GM12878 (cell line): ENCODE results near the gene ABHD11. TPM values are rescaled to one million over a fixed set of nuclear protein-coding genes. Genes with fewer than 3 reads are reported as not detected.

Source experiments
- ATAC-seq: fragments of 200-7000 bp; cut with Tn5 transposase; 3 replicates; pipeline ENCODE4 v1.9.1; 2020; ENCODE audit warnings: mild to moderate bottlenecking, moderate library complexity
- BruUV-seq: library from RNA; stranded (reverse); fragments of 400-500 nt; replicated peaks from 2 replicates; lab custom pipeline; 2021; lab: Mats Ljungman, UMichigan
- CTCF ChIA-PET: fragments of 300-600 bp; sonication (Branson Sonifier 250); formaldehyde crosslinking; extraction: SDS; loops from one replicate; lab custom pipeline; 2021; ENCODE audit warnings: inconsistent platforms; lab: Yijun Ruan, JAX
- POLR2A ChIA-PET: fragments of 350-600 bp; formaldehyde crosslinking; extraction: SDS; loops from one replicate; lab custom pipeline; 2021; ENCODE audit warnings: inconsistent platforms; lab: Charles Lee
- RAD21 ChIA-PET: fragments of 300-600 bp; sonication (Branson Sonifier 250); formaldehyde crosslinking; loops from one replicate; lab custom pipeline; 2023; ENCODE audit warnings: antibody characterized with exemption; ENCODE audit not compliant: unreplicated experiment; lab: Charles Lee
- SMC1A ChIA-PET: fragments of 300-600 bp; sonication (Branson Sonifier 250); formaldehyde crosslinking; loops from one replicate; lab custom pipeline; 2023; ENCODE audit not compliant: unreplicated experiment, uncharacterized antibody; lab: Charles Lee
- DNase-seq: peaks from one replicate; pipeline ENCODE4 v3.0.0-alpha.2; 2011; ENCODE audit warnings: low read depth, low spot score
- FAIRE-seq: peaks from 3 replicates; lab custom pipeline; 2011; peaks lifted over from hg19 to GRCh38; lab: Jason Lieb, UNC
- H2AFZ ChIP-seq: 2 replicates; pipeline ENCODE4 v1.6.0; 2011; ENCODE audit warnings: low read depth, low read length, control low read depth; ENCODE audit not compliant: control insufficient read depth
- H3K27ac ChIP-seq: 2 replicates; pipeline ENCODE4 v1.5.1; 2011; ENCODE audit warnings: control low read depth; ENCODE audit not compliant: control insufficient read depth, insufficient read depth
- H3K27me3 ChIP-seq, 2 experiments: replicated peaks in 1 of 2; 2 replicates each; pipeline versions ENCODE4 v1.6.0 to v1.6.1; 2011; ENCODE audit warnings: low read length in 1 of 2; ENCODE audit not compliant: control insufficient read depth in 2 of 2, insufficient read depth in 2 of 2
- H3K36me3 ChIP-seq, 2 experiments: 2 replicates each; pipeline ENCODE4 v1.5.1; 2011; ENCODE audit warnings: low read length in 1 of 2; ENCODE audit not compliant: control insufficient read depth in 2 of 2, insufficient read depth in 2 of 2
- H3K4me1 ChIP-seq: 2 replicates; pipeline ENCODE4 v1.6.1; 2011; ENCODE audit warnings: mild to moderate bottlenecking, low read length, moderate library complexity, mixed read lengths; ENCODE audit not compliant: control insufficient read depth, insufficient read depth
- H3K4me2 ChIP-seq: 2 replicates; pipeline ENCODE4 v1.6.0; 2011; ENCODE audit warnings: control low read depth; ENCODE audit not compliant: control insufficient read depth, insufficient read depth
- H3K4me3 ChIP-seq: fragments of 200-600 bp; sonication (generic); 2 replicates; pipeline ENCODE4 v1.5.1; 2016
- H3K79me2 ChIP-seq: 2 replicates; pipeline ENCODE4 v1.6.0; 2011; ENCODE audit warnings: low read length; ENCODE audit not compliant: control insufficient read depth, insufficient read depth
- H3K9ac ChIP-seq: 2 replicates; pipeline ENCODE4 v1.8.0; 2011; ENCODE audit warnings: low read length, control low read depth, mixed read lengths; ENCODE audit not compliant: control insufficient read depth, insufficient read depth
- H3K9me3 ChIP-seq: replicated peaks from 3 replicates; pipeline ENCODE4 v1.5.1; 2011; ENCODE audit warnings: mild to moderate bottlenecking, low read length; ENCODE audit not compliant: control insufficient read depth, insufficient read depth
- H4K20me1 ChIP-seq: 2 replicates; pipeline ENCODE4 v1.6.0; 2011; ENCODE audit not compliant: control insufficient read depth, insufficient read depth
- IRF4 ChIP-seq: IDR thresholded peaks from 2 replicates; pipeline ENCODE4 v1.6.1; 2011; ENCODE audit warnings: low read depth, low read length
- IRF5 ChIP-seq: fragments of 450-650 bp; IDR thresholded peaks from 2 replicates; pipeline ENCODE4 v1.6.1; 2017; ENCODE audit warnings: borderline replicate concordance
- MLLT1 ChIP-seq: fragments of 450-650 bp; IDR thresholded peaks from 2 replicates; pipeline ENCODE4 v1.6.1; 2016; ENCODE audit warnings: mild to moderate bottlenecking
- NRF1 ChIP-seq: conservative IDR thresholded peaks from 2 replicates; pipeline ENCODE4 v1.6.1; 2011; ENCODE audit warnings: mild to moderate bottlenecking, low read depth, low read length, improper control_type of control experiment
- RAD21 ChIP-seq: IDR thresholded peaks from 2 replicates; pipeline ENCODE4 v1.6.1; 2011; ENCODE audit warnings: mild to moderate bottlenecking, low read depth, low read length, moderate library complexity; ENCODE audit not compliant: insufficient read depth
- SMC3 ChIP-seq: IDR thresholded peaks from 2 replicates; pipeline ENCODE4 v1.6.1; 2011; ENCODE audit warnings: low read length, improper control_type of control experiment, borderline replicate concordance
- TAF1 ChIP-seq: IDR thresholded peaks from 2 replicates; pipeline ENCODE4 v1.6.1; 2011; ENCODE audit warnings: mild to moderate bottlenecking, low read depth, low read length, borderline replicate concordance
- ZNF207 ChIP-seq: fragments of 450-650 bp; IDR thresholded peaks from 2 replicates; pipeline ENCODE4 v1.6.1; 2014; ENCODE audit warnings: antibody characterized with exemption, mild to moderate bottlenecking, borderline replicate concordance
- ZNF24 ChIP-seq: fragments of 450-650 bp; IDR thresholded peaks from 2 replicates; pipeline ENCODE4 v1.6.1; 2017; ENCODE audit warnings: antibody characterized with exemption, mild to moderate bottlenecking
- WGBS: methylation state at CpG from one replicate; pipeline ENCODE4 v1.1.6; 2016; ENCODE audit warnings: low lambda C conversion rate; ENCODE audit not compliant: insufficient replicate concordance, insufficient coverage; ENCODE audit errors: missing lambda C conversion rate; 5-methylcytosine and 5-hydroxymethylcytosine counted together
- in situ Hi-C: fragments of 300-500 bp; cut with MboI; formaldehyde crosslinking; loops from 9 replicates; pipeline ENCODE4 v1.14.3; 2018; ENCODE audit warnings: mixed read lengths
- intact Hi-C: fragments of 100-400 bp; cut with micrococcal nuclease; formaldehyde crosslinking; loops from one replicate; pipeline ENCODE4 v1.14.2; 2022; ENCODE audit not compliant: unreplicated experiment
- polyA plus RNA-seq, 11 experiments: library from polyadenylated mRNA; depleted of rRNA in 4 of 11; unstranded in 6 of 11; stranded (reverse) in 5 of 11; fragments of >200 nt; fragmentation: Nextera tagmentation in 4 of 11; fragmentation: Illumina TruSeq in 1 of 11; extraction: Ambion mirVana in 4 of 11; extraction: Trizol in 1 of 11; gene quantifications; 1 replicate in 1 of 11; 2 replicates in 10 of 11; pipeline versions ENCODE4 v1.2.1 to v1.2.3, GENCODE V29; 2011 to 2016; ENCODE audit warnings: inconsistent platforms in 2 of 11, missing spikeins in 2 of 11, low read depth in 1 of 11
- total RNA-seq, 4 experiments: library from RNA; depleted of rRNA in 3 of 4; stranded (reverse); fragments of >200 nt in 3 of 4; fragmentation: Illumina TruSeq in 1 of 4; extraction: Trizol in 1 of 4; gene quantifications; 2 replicates each; pipeline versions ENCODE4 v1.2.1 to v1.2.3, GENCODE V29; 2013 to 2021
- TF ChIP-seq, protein P1 (sequence below), 3 experiments: IDR thresholded peaks in 2 of 3; conservative IDR thresholded peaks in 1 of 3; 2 replicates each; pipeline ENCODE4 v1.5.1; 2011; ENCODE audit warnings: low read depth in 3 of 3, low read length in 3 of 3, mild to moderate bottlenecking in 3 of 3, control low read depth in 2 of 3, moderate library complexity in 2 of 3, inconsistent platforms in 1 of 3, mixed read lengths in 1 of 3; ENCODE audit not compliant: control insufficient read depth in 2 of 3, insufficient read depth in 1 of 3; ENCODE audit errors: extremely low read depth in 1 of 3
- TF ChIP-seq, protein P2 (sequence below): fragments of 450-650 bp; IDR thresholded peaks from 2 replicates; pipeline ENCODE4 v1.6.1; 2017; ENCODE audit warnings: mild to moderate bottlenecking, moderate library complexity

ABHD11 gene
- total and polyA plus RNA-seq, 10 of the 15 experiments (the other 5 are each of a cell fraction or from before 2014, with no cell fraction given) = 2.8 to 24.8 (median 10.1) TPM

DNA sequence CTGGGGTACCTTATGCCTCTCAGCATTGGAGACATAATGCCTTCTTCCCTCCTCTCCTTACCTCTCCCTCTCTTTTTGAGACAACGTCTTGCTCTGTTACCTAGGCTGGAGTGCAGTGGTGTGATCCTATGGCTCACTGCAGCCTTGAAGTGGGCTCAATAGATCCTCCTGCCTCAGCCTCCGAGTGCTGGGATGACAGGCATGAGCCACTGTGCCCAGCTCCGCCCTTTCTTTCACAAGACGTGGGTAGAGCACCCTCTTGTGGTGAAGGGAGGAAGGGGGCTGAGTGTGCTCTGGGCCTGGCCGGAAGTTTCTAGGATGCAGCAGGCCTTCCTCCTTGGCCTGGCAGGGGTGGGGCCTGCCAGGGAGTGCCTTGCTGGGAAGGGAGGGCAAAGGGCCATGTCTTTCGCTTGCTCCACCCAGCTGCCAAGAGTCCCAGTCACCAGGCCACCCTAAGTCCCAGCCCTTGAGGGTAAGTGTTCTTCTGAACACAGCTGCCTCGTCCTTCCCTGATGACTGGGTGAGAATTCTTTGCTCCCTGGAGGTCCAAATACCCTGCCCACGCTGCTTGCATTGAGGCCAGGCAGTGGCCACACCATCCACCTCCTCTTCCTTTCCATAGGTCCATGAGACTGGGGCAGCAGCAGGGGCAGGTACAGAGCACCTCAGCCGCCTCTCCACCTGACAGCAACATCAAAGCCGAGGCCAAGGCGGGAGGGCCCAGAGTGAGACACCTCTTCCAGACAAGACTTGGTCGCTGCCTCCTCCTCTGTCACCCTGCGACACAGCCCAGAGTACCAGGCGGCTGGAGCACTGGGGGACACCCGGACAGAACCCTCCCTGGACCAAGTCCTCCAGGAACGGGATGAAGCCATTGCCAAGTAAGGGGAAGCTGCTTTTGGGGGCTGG is 3.7 kb downstream of the ABHD11 start:
- intact Hi-C loops = loop anchor here (2.0 to 10.0 kb wide), 3 partner anchors 120 to 210 kb away; partner anchors contain the start of gene BAZ1B
- H3K4me2 ChIP-seq = no peak overlapping the region
- in situ Hi-C loops = loop anchor here (5.0 kb wide), 1 partner anchor 128 kb away; no protein-coding TSS in a partner anchor
- TF ChIP-seq ZNF24 = no peak
- TF ChIP-seq, protein P1, sequence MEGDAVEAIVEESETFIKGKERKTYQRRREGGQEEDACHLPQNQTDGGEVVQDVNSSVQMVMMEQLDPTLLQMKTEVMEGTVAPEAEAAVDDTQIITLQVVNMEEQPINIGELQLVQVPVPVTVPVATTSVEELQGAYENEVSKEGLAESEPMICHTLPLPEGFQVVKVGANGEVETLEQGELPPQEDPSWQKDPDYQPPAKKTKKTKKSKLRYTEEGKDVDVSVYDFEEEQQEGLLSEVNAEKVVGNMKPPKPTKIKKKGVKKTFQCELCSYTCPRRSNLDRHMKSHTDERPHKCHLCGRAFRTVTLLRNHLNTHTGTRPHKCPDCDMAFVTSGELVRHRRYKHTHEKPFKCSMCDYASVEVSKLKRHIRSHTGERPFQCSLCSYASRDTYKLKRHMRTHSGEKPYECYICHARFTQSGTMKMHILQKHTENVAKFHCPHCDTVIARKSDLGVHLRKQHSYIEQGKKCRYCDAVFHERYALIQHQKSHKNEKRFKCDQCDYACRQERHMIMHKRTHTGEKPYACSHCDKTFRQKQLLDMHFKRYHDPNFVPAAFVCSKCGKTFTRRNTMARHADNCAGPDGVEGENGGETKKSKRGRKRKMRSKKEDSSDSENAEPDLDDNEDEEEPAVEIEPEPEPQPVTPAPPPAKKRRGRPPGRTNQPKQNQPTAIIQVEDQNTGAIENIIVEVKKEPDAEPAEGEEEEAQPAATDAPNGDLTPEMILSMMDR (IDR thresholded peaks at IDR 0.05 in 2 of 3, conservative IDR thresholded peaks at IDR 0.05 in 1 of 3; ENCODE audit: control insufficient read depth in 2 of 3, extremely low read depth in 1 of 3, insufficient read depth in 1 of 3, low read depth in 3 of 3, low read length in 3 of 3) = peak; percentile 86 to 93 (median 89)
- TF ChIP-seq IRF4 = peak; percentile 19; the same call in 1 of the 2 replicates
- peak; percentile 30; the same call in 1 of the 2 replicates for TF ChIP-seq ZNF207
- TF ChIP-seq MLLT1 = no peak
- TF ChIP-seq NRF1 = no peak
- no peak for TF ChIP-seq TAF1
- TF ChIP-seq SMC3 = peak; percentile 49; the same call in 1 of the 2 replicates
- TF ChIP-seq, protein P2, sequence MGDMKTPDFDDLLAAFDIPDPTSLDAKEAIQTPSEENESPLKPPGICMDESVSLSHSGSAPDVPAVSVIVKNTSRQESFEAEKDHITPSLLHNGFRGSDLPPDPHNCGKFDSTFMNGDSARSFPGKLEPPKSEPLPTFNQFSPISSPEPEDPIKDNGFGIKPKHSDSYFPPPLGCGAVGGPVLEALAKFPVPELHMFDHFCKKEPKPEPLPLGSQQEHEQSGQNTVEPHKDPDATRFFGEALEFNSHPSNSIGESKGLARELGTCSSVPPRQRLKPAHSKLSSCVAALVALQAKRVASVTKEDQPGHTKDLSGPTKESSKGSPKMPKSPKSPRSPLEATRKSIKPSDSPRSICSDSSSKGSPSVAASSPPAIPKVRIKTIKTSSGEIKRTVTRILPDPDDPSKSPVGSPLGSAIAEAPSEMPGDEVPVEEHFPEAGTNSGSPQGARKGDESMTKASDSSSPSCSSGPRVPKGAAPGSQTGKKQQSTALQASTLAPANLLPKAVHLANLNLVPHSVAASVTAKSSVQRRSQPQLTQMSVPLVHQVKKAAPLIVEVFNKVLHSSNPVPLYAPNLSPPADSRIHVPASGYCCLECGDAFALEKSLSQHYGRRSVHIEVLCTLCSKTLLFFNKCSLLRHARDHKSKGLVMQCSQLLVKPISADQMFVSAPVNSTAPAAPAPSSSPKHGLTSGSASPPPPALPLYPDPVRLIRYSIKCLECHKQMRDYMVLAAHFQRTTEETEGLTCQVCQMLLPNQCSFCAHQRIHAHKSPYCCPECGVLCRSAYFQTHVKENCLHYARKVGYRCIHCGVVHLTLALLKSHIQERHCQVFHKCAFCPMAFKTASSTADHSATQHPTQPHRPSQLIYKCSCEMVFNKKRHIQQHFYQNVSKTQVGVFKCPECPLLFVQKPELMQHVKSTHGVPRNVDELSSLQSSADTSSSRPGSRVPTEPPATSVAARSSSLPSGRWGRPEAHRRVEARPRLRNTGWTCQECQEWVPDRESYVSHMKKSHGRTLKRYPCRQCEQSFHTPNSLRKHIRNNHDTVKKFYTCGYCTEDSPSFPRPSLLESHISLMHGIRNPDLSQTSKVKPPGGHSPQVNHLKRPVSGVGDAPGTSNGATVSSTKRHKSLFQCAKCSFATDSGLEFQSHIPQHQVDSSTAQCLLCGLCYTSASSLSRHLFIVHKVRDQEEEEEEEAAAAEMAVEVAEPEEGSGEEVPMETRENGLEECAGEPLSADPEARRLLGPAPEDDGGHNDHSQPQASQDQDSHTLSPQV = no peak
- TF ChIP-seq IRF5 = no peak
- peak; percentile 78 for TF ChIP-seq RAD21

More for the DNA sequence above, 3.7 kb downstream of the ABHD11 start:
- CTCF ChIA-PET = interaction anchor here (0.6 to 3.8 kb wide), 24 partner anchors 10 to 819 kb away, joined by 3 to 21 read pairs (median 3); no protein-coding TSS in a partner anchor
- H2AFZ ChIP-seq = peak overlapping the region; percentile 2; the same call in 1 of the 2 replicates
- H3K4me1 ChIP-seq = no peaks in the 10 kb centered on the region; the same call in 1 of the 2 replicates
- FAIRE-seq (peak; percentile 98), DNase-seq (peak; percentile 49), ATAC-seq (peak; percentile 74)
- H3K79me2 ChIP-seq = no peaks in the 10 kb centered on the region; the same call in 1 of the 2 replicates
- BruUV-seq = no TSS peak
- H3K9ac ChIP-seq = no peak overlapping the region
- H3K9me3 ChIP-seq = no peaks in the 10 kb centered on the region
- H4K20me1 ChIP-seq = no peaks in the 10 kb centered on the region
- 45% methylated on average over 16 of the region's 16 CpGs for WGBS
- RAD21 ChIA-PET = interaction anchor here (0.6 to 2.1 kb wide), 7 partner anchors 9 to 352 kb away, joined by 3 to 13 read pairs (median 3); partner anchors contain the start of genes MLXIPL and TBL2
- H3K27ac ChIP-seq = no peak overlapping the region
- H3K27me3 ChIP-seq = no peaks in the 10 kb centered on the region
- SMC1A ChIA-PET = interaction anchor here (0.7 to 3.8 kb wide), 7 partner anchors 34 to 230 kb away, joined by 3 to 13 read pairs (median 3); partner anchors contain the start of gene TBL2
- no peak overlapping the region for H3K4me3 ChIP-seq
- H3K36me3 ChIP-seq = peaks cover 0 to 8% of the 10 kb centered on the region in 2 experiments; a peak in 3 of 4 replicates
- POLR2A ChIA-PET = no interaction called here
